WTC11 (cell line): ENCODE results near the gene CNTNAP2. TPM values are rescaled to one million over a fixed set of nuclear protein-coding genes. Genes with fewer than 3 reads are reported as not detected.
A peak's percentile ranks its signal among the peaks of the same experiment; 100 is the strongest.

Experiments
- ATAC-seq: fragments of 200-7000 bp; cut with Tn5 transposase; 2 replicates; pipeline ENCODE4 v1.10.0; 2021; ENCODE audit warnings: mild to moderate bottlenecking, moderate library complexity
- CTCF ChIA-PET: fragments of 300-600 bp; sonication (Branson Sonifier 250); formaldehyde crosslinking; loops from one replicate; lab custom pipeline; 2021; ENCODE audit warnings: antibody characterized with exemption; lab: Charles Lee
- POLR2A ChIA-PET: fragments of 350-600 bp; sonication (Branson Sonifier 250); formaldehyde crosslinking; loops from one replicate; lab custom pipeline; 2021; ENCODE audit warnings: antibody characterized with exemption; lab: Charles Lee
- DNase-seq: peaks from one replicate; pipeline ENCODE4 v3.0.0; 2021; ENCODE audit warnings: low spot score
- H3K27ac Mint-ChIP-seq: 2 replicates; pipeline ENCODE4 v1.8.0; 2021; ENCODE audit warnings: mixed read lengths
- H3K27me3 Mint-ChIP-seq: 2 replicates; pipeline ENCODE4 v1.8.0; 2021; ENCODE audit warnings: low read depth, mild to moderate bottlenecking, moderate library complexity, mixed read lengths
- H3K36me3 Mint-ChIP-seq: 2 replicates; pipeline ENCODE4 v1.8.0; 2021; ENCODE audit warnings: mixed read lengths
- H3K4me1 Mint-ChIP-seq: 2 replicates; pipeline ENCODE4 v1.8.0; 2022; ENCODE audit warnings: mixed read lengths
- H3K4me3 Mint-ChIP-seq: 2 replicates; pipeline ENCODE4 v1.8.0; 2021; ENCODE audit warnings: mild to moderate bottlenecking, moderate library complexity, mixed read lengths
- H3K9me3 Mint-ChIP-seq: 2 replicates; pipeline ENCODE4 v1.8.0; 2021; ENCODE audit warnings: mixed read lengths
- ARID4B ChIP-seq: sonication (generic); formaldehyde crosslinking; IDR thresholded peaks from 2 replicates; pipeline ENCODE4 v1.8.0; 2023; ENCODE audit warnings: missing genetic modification reagents, mild to moderate bottlenecking, borderline replicate concordance
- ATF3 ChIP-seq: sonication (generic); formaldehyde crosslinking; conservative IDR thresholded peaks from 2 replicates; pipeline ENCODE4 v1.8.1; 2022; ENCODE audit warnings: mild to moderate bottlenecking, missing genetic modification reagents
- CTCF ChIP-seq: fragments of 200-600 bp; IDR thresholded peaks from 2 replicates; pipeline ENCODE4 v1.8.0; 2022; ENCODE audit warnings: antibody characterized with exemption
- ERG ChIP-seq: fragments of 250-450 bp; sonication (Bioruptor Pico); IDR thresholded peaks from 2 replicates; pipeline ENCODE4 v1.8.0; 2021; ENCODE audit warnings: mild to moderate bottlenecking
- GTF2I ChIP-seq: fragments of 250-450 bp; sonication (Bioruptor Pico); conservative IDR thresholded peaks from 2 replicates; pipeline ENCODE4 v1.4.0; 2021; ENCODE audit warnings: mild to moderate bottlenecking
- JUN ChIP-seq: sonication (generic); formaldehyde crosslinking; IDR thresholded peaks from 2 replicates; pipeline ENCODE4 v1.8.0; 2023; ENCODE audit warnings: mild to moderate bottlenecking, missing genetic modification reagents
- MAX ChIP-seq: sonication (generic); formaldehyde crosslinking; IDR thresholded peaks from 2 replicates; pipeline ENCODE4 v1.8.0; 2022; ENCODE audit warnings: mild to moderate bottlenecking, missing genetic modification reagents
- MYBL2 ChIP-seq: sonication (generic); formaldehyde crosslinking; IDR thresholded peaks from 2 replicates; pipeline ENCODE4 v1.8.1; 2023; ENCODE audit warnings: mild to moderate bottlenecking, moderate library complexity, missing genetic modification reagents
- SMAD4 ChIP-seq: sonication (generic); formaldehyde crosslinking; IDR thresholded peaks from 2 replicates; pipeline ENCODE4 v1.8.0; 2022; ENCODE audit warnings: mild to moderate bottlenecking, missing genetic modification reagents
- SP1 ChIP-seq: sonication (generic); formaldehyde crosslinking; conservative IDR thresholded peaks from 2 replicates; pipeline ENCODE4 v1.8.1; 2022; ENCODE audit warnings: missing genetic modification reagents
- STAT6 ChIP-seq: sonication (generic); formaldehyde crosslinking; conservative IDR thresholded peaks from 2 replicates; pipeline ENCODE4 v1.8.1; 2023; ENCODE audit warnings: mild to moderate bottlenecking, low read depth, missing genetic modification reagents, moderate library complexity
- TEAD1 ChIP-seq: sonication (generic); formaldehyde crosslinking; IDR thresholded peaks from 2 replicates; pipeline ENCODE4 v1.8.0; 2022; ENCODE audit warnings: mild to moderate bottlenecking, missing genetic modification reagents
- TEAD4 ChIP-seq: sonication (generic); formaldehyde crosslinking; IDR thresholded peaks from 2 replicates; pipeline ENCODE4 v1.8.0; 2022; ENCODE audit warnings: mild to moderate bottlenecking, missing genetic modification reagents
- TP53 ChIP-seq: sonication (generic); formaldehyde crosslinking; IDR thresholded peaks from 2 replicates; pipeline ENCODE4 v1.8.1; 2023; ENCODE audit warnings: mild to moderate bottlenecking, missing genetic modification reagents
- USF1 ChIP-seq: sonication (generic); formaldehyde crosslinking; IDR thresholded peaks from 2 replicates; pipeline ENCODE4 v1.8.0; 2022; ENCODE audit warnings: mild to moderate bottlenecking, missing genetic modification reagents
- USF2 ChIP-seq: sonication (generic); formaldehyde crosslinking; IDR thresholded peaks from 2 replicates; pipeline ENCODE4 v1.8.1; 2023; ENCODE audit warnings: mild to moderate bottlenecking, missing genetic modification reagents, moderate library complexity
- ZBTB21 ChIP-seq: sonication (generic); formaldehyde crosslinking; IDR thresholded peaks from 2 replicates; pipeline ENCODE4 v1.8.1; 2023; ENCODE audit warnings: mild to moderate bottlenecking, missing genetic modification reagents, borderline replicate concordance
- ZNF416 ChIP-seq: fragments of 250-450 bp; sonication (Bioruptor Pico); IDR thresholded peaks from 2 replicates; pipeline ENCODE4 v1.9.0; 2021; ENCODE audit warnings: mild to moderate bottlenecking, inconsistent platforms
- ZNF423 ChIP-seq: fragments of 250-450 bp; sonication (Bioruptor Pico); IDR thresholded peaks from 2 replicates; pipeline ENCODE4 v2.1.2; 2022; ENCODE audit warnings: mild to moderate bottlenecking, moderate library complexity
- total RNA-seq: library from RNA; stranded (reverse); gene quantifications from 3 replicates; pipeline ENCODE4 v1.2.3, GENCODE V29; 2021

CNTNAP2 gene
- total RNA-seq, 1 experiment from 2014 or later, result 63.8 TPM

- no peaks in the 10 kb centered on the region for H3K9me3 Mint-ChIP-seq
- TF ChIP-seq MYBL2 (no peak), ZNF416 (CRISPR knock-in tag) (no peak), TEAD4 (CRISPR knock-in tag) (no peak), USF2 (peak; percentile 72), CTCF (no peak), ARID4B (CRISPR knock-in tag) (no peak), STAT6 (CRISPR knock-in tag) (no peak), SP1 (CRISPR knock-in tag) (no peak), ATF3 (CRISPR knock-in tag) (no peak), USF1 (CRISPR knock-in tag) (peak; percentile 71), ZBTB21 (CRISPR knock-in tag) (no peak)
- TF ChIP-seq, all 79 proteins: peak for 2
- POLR2A ChIA-PET, result no interaction called here
- Mint-ChIP-seq H3K4me1 (peaks cover 80% of the 10 kb centered on the region), H3K4me3 (peak overlapping the region; percentile 12; the same call in 1 of the 2 replicates), H3K27ac (peak overlapping the region; percentile 26), H3K27me3 (no peaks in the 10 kb centered on the region), H3K36me3 (peaks cover 3% of the 10 kb centered on the region; the same call in 1 of the 2 replicates)
- ATAC-seq (peak; percentile 12), DNase-seq (no peak)
- CTCF ChIA-PET, result no interaction called here
These were observed 2279.6 kb downstream of the CNTNAP2 start for GRCh38 chr7:148395990-148396716.

GRCh38 chr7:148397056-148397455 lies 2280.5 kb downstream of the CNTNAP2 start:
- H3K27me3 Mint-ChIP-seq, result no peaks in the 10 kb centered on the region
- CTCF ChIA-PET, result interaction anchor here (1.2 kb wide), 1 partner anchor 132 kb away, joined by 3 read pairs; no protein-coding TSS in a partner anchor
- H3K36me3 Mint-ChIP-seq, result peaks cover 4% of the 10 kb centered on the region; the same call in 1 of the 2 replicates
- H3K9me3 Mint-ChIP-seq, result no peaks in the 10 kb centered on the region
- H3K4me3 Mint-ChIP-seq, result no peak overlapping the region
- H3K4me1 Mint-ChIP-seq, result peaks cover 83% of the 10 kb centered on the region
- ATAC-seq (peak; percentile 42), DNase-seq (no peak)
- 0 out of 2 replicates have a peak overlapping the region, but pooled peaks have one; percentile 38 for H3K27ac Mint-ChIP-seq
- POLR2A ChIA-PET, result no interaction called here
- TF ChIP-seq ERG (CRISPR knock-in tag) (no peak), JUN (no peak), TP53 (CRISPR knock-in tag) (no peak), MAX (peak; percentile 23; the same call in 1 of the 2 replicates), GTF2I (CRISPR knock-in tag) (no peak), SMAD4 (CRISPR knock-in tag) (no peak), ZNF423 (CRISPR knock-in tag) (peak; percentile 91), TEAD1 (peak; percentile 77; the same call in 1 of the 2 replicates)
